Subcutaneous abdominal adipose tissue (tissue), 5 donors: ENCODE data around the gene TRPV2.

Experiments
- H3K27ac ChIP-seq: one replicate; pipeline ENCODE4 v1.7.0; 2013; ENCODE audit warnings: low read depth, mild to moderate bottlenecking, inconsistent platforms, low read length, moderate library complexity
- H3K27me3 ChIP-seq, 5 donors: one replicate each; pipeline ENCODE4 v1.7.0; 2013; ENCODE audit warnings: low read length in 5 of 5, inconsistent platforms in 1 of 5; ENCODE audit not compliant: control insufficient read depth in 5 of 5, insufficient read depth in 4 of 5
- H3K36me3 ChIP-seq, 5 donors: one replicate each; pipeline ENCODE4 v1.7.0; 2013; ENCODE audit warnings: low read length in 5 of 5; ENCODE audit not compliant: control insufficient read depth in 5 of 5, insufficient read depth in 5 of 5
- H3K4me1 ChIP-seq, 5 donors: one replicate each; pipeline ENCODE4 v1.7.0; 2013; ENCODE audit warnings: low read length in 5 of 5, mild to moderate bottlenecking in 3 of 5, moderate library complexity in 1 of 5; ENCODE audit not compliant: control insufficient read depth in 5 of 5, insufficient read depth in 5 of 5
- H3K4me3 ChIP-seq, 5 donors: one replicate each; pipeline ENCODE4 v1.7.0; 2013; ENCODE audit warnings: low read length in 5 of 5, low read depth in 1 of 5
- H3K9ac ChIP-seq, 5 donors: one replicate each; pipeline ENCODE4 v1.7.0; 2013; ENCODE audit warnings: low read length in 5 of 5, mild to moderate bottlenecking in 4 of 5, moderate library complexity in 3 of 5
- H3K9me3 ChIP-seq, 5 donors: one replicate each; pipeline ENCODE4 v1.7.0; 2013; ENCODE audit warnings: low read length in 5 of 5; ENCODE audit not compliant: control insufficient read depth in 5 of 5
- donor health status: healthy.
- donor health status: healthy.
- donor health status: healthy.
- donor health status: healthy.
- donor health status: healthy.

The TRPV2 gene

DNA sequence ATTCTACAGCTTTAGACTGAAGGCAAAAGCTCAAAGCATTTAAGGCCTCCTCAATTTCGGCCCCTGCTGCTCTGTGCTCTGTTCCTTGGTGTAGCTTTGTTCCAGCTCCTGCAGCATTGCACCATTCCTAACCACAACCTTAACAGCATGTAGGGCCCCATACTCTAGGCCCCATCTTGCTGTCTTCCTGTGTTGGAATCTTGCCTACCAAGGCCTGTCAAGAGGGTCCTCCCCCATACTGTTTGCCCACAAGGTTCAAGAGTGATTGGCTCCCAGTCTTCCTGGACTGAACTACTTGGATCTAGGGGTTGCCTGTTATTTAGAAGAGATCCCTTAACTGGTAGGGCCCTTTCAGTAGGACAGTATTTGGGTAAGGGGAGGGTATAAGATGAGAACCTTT is 26.8 kb downstream of the TRPV2 start:
- peaks cover 0 to 4% (median 0%) of the 10 kb centered on the region in 5 donors for H3K27me3 ChIP-seq
- H3K27ac ChIP-seq, result peak overlapping the region; percentile 43
- H3K9ac ChIP-seq, result peak overlapping the region in 2 of 5 donors; percentile 18 to 32
- H3K36me3 ChIP-seq, result peaks cover 0 to 52% (median 41%) of the 10 kb centered on the region in 5 donors
- peaks cover 13 to 68% (median 63%) of the 10 kb centered on the region in 5 donors for H3K4me1 ChIP-seq
- H3K9me3 ChIP-seq, result no peaks in the 10 kb centered on the region
- peak overlapping the region in 1 of 5 donors; percentile 24 for H3K4me3 ChIP-seq

DNA sequence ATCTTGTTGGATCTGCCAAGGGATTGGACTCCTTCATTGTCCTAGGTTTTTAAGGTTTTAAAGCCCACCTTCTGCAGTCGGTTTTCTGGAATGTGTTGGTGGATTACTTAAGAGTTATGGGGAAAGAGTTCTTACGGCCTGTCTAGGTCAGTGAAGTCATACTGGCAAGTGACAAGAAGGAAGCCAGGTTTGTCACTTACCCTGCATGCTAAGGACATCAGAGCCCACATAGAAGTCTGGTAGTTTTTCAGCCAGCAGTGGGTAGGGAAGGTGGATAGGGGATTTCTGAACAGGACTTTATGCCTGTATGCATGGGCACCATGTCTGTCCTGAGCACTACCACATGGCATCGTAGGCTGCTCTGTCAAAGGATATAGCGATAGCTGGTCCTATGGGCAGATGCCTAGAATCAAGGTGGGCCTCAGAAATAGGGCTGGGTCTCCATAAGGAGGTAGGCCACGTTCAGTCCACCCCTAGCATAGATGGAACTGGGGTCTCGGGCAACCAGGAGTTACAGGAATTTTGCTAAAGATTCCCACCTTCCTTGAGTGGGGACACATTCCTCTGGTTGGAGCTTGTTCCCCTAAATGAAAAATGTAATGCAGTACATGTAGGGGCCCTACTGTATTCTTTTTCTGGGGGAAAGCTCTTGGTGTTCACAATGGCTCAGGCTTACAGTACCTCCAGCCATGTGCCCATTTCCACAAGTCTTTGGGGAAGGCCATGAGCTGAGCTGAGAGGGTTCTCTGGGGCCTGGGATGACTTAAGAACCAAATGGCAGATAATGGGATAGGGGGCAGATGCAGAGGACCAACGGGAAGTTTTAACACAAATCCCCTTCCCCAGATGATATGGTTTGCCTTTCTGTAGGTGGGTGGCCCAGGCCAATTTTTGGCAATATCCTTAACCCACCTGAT is 27.5 kb downstream of the TRPV2 start:
- H3K4me3 ChIP-seq, result no peak overlapping the region
- no peaks in the 10 kb centered on the region for H3K9me3 ChIP-seq
- peaks cover 13 to 70% (median 63%) of the 10 kb centered on the region in 5 donors for H3K4me1 ChIP-seq
- peak overlapping the region in 3 of 5 donors; percentile 19 to 31 (median 25) for H3K9ac ChIP-seq
- H3K27ac ChIP-seq, result peak overlapping the region; percentile 43
- peaks cover 0 to 58% (median 43%) of the 10 kb centered on the region in 5 donors for H3K36me3 ChIP-seq
- H3K27me3 ChIP-seq, result peaks cover 0 to 4% (median 0%) of the 10 kb centered on the region in 5 donors

DNA sequence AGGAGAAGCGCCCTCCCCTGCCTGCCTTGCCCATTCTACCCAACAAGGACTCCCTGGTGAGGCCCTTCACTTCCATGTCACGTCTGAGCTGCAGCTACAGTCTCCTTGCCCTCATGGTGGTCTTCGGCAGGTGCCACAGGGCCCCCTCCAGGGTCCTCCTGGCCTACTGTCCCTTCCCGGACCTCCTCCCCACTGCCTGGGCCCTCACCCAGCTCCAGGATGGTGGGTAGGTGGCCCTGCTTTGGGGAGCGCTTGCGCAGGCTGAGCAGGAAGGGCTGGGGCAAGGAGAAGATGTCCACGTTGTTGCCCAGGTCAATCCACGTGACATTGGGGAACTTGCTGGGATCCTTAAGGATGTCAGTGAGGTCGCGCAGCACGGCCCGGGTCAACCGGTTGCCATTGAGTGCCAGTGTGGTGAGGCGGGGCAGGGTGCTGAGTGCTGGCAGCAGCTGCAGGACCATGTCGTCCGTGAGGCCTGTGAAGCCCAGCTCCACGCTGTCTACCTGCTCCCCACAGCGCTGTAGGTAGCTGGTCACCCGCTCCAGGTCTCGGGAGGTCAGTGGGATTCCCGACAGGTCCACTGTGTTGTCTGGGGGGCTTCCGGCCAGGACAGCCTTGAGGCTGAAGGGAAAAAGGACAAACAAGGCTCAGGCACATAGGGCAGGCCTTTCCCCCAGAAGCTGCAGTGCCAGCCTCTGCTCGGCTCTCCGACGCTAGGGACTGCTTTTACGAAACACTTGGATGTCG is 28.3 kb downstream of the TRPV2 start:
- peak overlapping the region in 2 of 5 donors; percentile 19 to 31 for H3K9ac ChIP-seq
- peaks cover 0 to 3% (median 0%) of the 10 kb centered on the region in 5 donors for H3K27me3 ChIP-seq
- H3K4me3 ChIP-seq, result no peak overlapping the region
- H3K4me1 ChIP-seq, result peaks cover 11 to 65% (median 58%) of the 10 kb centered on the region in 5 donors
- H3K9me3 ChIP-seq, result no peaks in the 10 kb centered on the region
- peak overlapping the region; percentile 43 for H3K27ac ChIP-seq
- peaks cover 0 to 65% (median 50%) of the 10 kb centered on the region in 5 donors for H3K36me3 ChIP-seq

DNA sequence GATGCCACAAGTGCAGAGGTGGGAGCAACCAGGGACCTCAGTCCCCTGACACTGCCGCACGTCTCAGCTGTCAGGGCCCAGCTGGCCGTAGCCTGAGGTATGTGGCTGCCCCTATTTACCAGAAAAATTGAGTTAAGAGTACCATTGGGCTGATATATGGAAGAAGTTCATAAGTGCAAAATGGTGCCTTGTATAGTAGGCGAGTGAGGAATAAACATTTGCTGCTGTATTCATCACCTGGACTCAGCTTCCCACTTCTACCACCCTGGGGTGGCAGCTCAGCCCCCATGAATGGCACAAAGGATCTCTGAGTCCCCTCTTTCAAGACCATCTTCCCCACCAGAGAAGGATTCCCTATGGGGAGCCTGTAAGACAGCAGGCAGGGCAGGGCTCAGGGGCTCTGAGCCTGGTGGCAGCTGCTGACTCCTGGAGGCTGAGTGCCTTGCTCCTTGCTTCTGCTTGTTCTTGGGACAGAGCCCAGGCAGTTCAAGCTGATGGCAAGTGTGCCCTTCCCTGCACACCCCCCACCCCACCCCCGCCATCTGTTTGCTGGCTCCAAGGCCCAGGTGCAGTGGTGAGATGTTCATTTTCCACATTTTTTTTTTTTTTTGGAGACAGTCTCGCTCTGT is 29.0 kb downstream of the TRPV2 start:
- peak overlapping the region; percentile 43 for H3K27ac ChIP-seq
- peaks cover 0 to 69% (median 55%) of the 10 kb centered on the region in 5 donors for H3K36me3 ChIP-seq

DNA sequence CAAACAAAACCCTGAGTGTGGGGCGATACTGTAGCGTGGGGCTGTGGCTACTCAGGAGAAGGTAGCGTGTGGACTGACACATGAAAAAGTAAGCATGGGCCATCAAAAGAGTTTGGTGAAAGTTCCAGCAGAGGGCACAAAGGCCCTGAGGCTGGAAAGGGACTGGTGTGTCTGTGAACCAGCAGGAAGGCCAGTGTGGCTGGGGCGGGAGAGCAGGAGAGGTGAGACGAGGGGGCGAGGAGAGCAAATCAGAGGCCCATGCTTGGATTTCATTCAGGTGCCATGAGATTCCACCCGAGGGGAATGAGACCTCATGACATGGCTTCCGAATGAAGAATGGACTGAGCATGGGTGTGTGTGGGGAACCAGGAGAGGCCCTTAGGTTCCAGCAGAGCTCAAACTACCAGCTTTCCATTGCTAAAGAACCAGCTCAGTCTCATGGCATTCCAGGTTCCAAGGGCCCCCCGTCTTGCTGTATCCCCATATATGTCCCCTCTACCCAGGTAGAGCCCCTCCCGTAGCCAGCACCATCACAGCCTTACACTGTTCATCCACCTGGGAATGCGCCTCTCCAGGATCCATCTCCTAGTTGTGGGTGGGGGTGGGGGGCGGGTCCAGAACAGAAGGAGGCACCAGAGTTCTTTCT is 31.1 kb downstream of the TRPV2 start:
- peaks cover 0 to 41% (median 35%) of the 10 kb centered on the region in 5 donors for H3K4me1 ChIP-seq
- no peaks in the 10 kb centered on the region for H3K27me3 ChIP-seq
- H3K4me3 ChIP-seq, result no peak overlapping the region
- H3K27ac ChIP-seq, result no peak overlapping the region
- H3K9ac ChIP-seq, result no peak overlapping the region
- peaks cover 0 to 63% (median 51%) of the 10 kb centered on the region in 5 donors for H3K36me3 ChIP-seq
- no peaks in the 10 kb centered on the region for H3K9me3 ChIP-seq

More for the DNA sequence above, 29.0 kb downstream of the TRPV2 start:
- Histone ChIP-seq H3K9ac (no peak overlapping the region), H3K27me3 (no peaks in the 10 kb centered on the region), H3K4me3 (no peak overlapping the region), H3K9me3 (no peaks in the 10 kb centered on the region), H3K4me1 (peaks cover 9 to 62% (median 56%) of the 10 kb centered on the region in 5 donors)

DNA sequence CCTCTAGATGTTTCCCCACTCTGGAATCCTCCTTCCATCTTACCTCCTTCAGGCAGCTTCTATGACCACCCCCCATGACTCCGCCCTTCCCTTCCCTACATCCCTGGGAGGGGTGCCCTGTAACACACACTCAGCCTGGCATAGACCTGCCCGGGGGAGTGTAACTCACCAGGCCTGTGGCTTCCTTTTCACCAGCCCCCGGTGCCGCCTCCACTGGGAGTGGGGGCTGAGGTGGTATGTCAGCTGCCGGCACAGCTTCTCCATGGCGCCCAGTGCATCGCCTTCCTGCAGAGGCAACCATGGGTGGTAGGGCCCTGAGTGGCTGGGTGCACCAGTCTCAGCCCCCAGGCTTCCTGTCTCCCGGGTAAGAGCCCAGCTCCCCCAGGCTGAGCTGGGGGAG is 32.3 kb downstream of the TRPV2 start:
- H3K27me3 ChIP-seq, result no peaks in the 10 kb centered on the region
- H3K9me3 ChIP-seq, result no peaks in the 10 kb centered on the region
- H3K36me3 ChIP-seq, result peaks cover 0 to 51% (median 39%) of the 10 kb centered on the region in 5 donors
- H3K27ac ChIP-seq, result no peak overlapping the region
- peaks cover 0 to 29% (median 23%) of the 10 kb centered on the region in 5 donors for H3K4me1 ChIP-seq
- no peak overlapping the region for H3K4me3 ChIP-seq
- no peak overlapping the region for H3K9ac ChIP-seq

DNA sequence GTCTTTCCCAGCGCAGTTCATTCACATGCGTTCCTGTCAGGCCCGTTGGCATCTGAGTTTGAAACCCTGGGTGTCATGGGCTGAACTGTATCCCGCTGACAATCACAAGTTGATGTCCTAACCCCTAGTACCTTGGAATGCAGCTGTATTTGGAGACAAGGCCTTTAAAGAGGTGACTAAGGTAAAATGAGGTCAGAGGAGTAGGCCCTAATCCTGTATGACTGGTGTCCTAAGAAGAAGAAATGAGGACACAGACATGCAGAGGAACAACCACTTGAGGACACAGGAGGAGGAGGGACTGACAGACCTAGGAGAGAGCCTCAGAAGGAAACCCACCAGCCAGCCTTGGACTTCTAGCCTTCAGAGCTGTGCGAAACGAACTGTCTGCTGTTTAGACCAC is 33.1 kb downstream of the TRPV2 start:
- Histone ChIP-seq H3K9ac (no peak overlapping the region), H3K9me3 (no peaks in the 10 kb centered on the region), H3K36me3 (peaks cover 0 to 43% (median 30%) of the 10 kb centered on the region in 5 donors), H3K27ac (no peak overlapping the region), H3K4me3 (no peak overlapping the region), H3K4me1 (peaks cover 0 to 21% (median 18%) of the 10 kb centered on the region in 5 donors), H3K27me3 (no peaks in the 10 kb centered on the region)

DNA sequence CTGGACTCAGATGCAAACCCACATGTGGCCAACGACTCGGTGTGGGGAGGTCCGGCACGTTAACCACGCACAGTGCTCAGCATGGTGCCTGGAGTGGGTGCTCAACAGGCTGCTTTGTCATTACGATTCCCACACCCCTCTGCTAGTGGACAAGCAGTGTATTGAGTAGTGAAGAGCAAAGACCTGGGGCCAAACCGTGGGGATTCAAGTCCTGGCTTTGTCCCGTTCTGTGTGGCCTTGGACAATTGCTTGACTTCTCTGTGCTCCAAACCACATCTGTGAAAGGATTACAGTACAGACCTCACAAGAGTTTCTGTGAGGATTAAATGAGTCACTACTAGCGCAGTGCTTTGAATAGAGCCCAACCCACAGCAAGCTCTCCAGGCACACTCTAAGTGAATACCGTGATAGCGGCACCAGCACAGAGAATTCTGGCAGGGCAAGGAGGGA is 33.8 kb downstream of the TRPV2 start:
- no peaks in the 10 kb centered on the region for H3K9me3 ChIP-seq
- no peaks in the 10 kb centered on the region for H3K27me3 ChIP-seq
- H3K36me3 ChIP-seq, result peaks cover 0 to 36% (median 24%) of the 10 kb centered on the region in 5 donors

DNA sequence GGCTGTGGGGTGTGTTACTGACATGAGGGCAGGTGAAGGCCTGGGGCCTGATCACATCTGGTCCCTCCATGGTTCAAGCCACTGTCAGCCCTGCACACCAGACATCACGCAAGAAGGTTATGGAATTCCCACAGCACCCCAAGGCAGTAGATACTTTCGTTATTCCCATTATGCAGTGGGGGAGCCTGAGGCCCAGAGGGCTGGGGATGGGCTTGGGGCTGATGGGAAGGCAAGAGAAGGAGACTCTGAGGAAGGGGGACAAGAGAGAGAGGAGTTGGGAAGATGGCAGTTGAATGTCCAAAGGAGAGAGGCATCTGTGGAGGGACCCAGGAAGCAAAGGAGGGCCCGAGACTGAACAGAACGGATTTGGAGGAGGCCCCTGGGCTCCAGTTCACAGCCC is 34.7 kb downstream of the TRPV2 start:
- Histone ChIP-seq H3K4me1 (peaks cover 0 to 10% (median 6%) of the 10 kb centered on the region in 5 donors), H3K9me3 (no peaks in the 10 kb centered on the region), H3K27me3 (no peaks in the 10 kb centered on the region), H3K9ac (no peak overlapping the region), H3K27ac (no peak overlapping the region), H3K36me3 (peaks cover 0 to 32% (median 20%) of the 10 kb centered on the region in 5 donors), H3K4me3 (no peak overlapping the region)

More for the DNA sequence above, 33.8 kb downstream of the TRPV2 start:
- H3K9ac ChIP-seq, result no peak overlapping the region
- H3K4me1 ChIP-seq, result peaks cover 0 to 15% (median 11%) of the 10 kb centered on the region in 5 donors
- no peak overlapping the region for H3K4me3 ChIP-seq
- no peak overlapping the region for H3K27ac ChIP-seq
